GM18499 (cell line): Measurements from ENCODE around the gene SLC44A1.

Experiments
- ATAC-seq: cut with Tn5 transposase; IDR thresholded peaks from one replicate; pipeline ENCODE4 v1.9.1; 2021; ENCODE audit warnings: moderate number of reproducible peaks; ENCODE audit not compliant: insufficient read depth, unreplicated experiment

Gene SLC44A1

GRCh38 chr9:105244003-105244733, at the start of gene SLC44A1:
SLC44A1 (plus strand) TSS chr9:105244651; CDS start chr9:105244869, 218 bp downstream.
- peak; percentile 69 for ATAC-seq

- no peak for ATAC-seq
Measured at GRCh38 chr9:105195259-105195658, 49.2 kb upstream of the SLC44A1 start.

GRCh38 chr9:105198023-105198422, 46.4 kb upstream of the SLC44A1 start:
- no peak for ATAC-seq

GRCh38 chr9:105198865-105199264, 45.6 kb upstream of the SLC44A1 start:
- no peak for ATAC-seq

- ATAC-seq = no peak
Measured at GRCh38 chr9:105204416-105204815, 40.0 kb upstream of the SLC44A1 start.

GRCh38 chr9:105205787-105206495, 38.5 kb upstream of the SLC44A1 start:
- no peak for ATAC-seq

- ATAC-seq = no peak
Measured at GRCh38 chr9:105206496-105206820, 38.0 kb upstream of the SLC44A1 start.

GRCh38 chr9:105206821-105207699, 37.4 kb upstream of the SLC44A1 start:
- ATAC-seq = no peak

- ATAC-seq = no peak
Measured at GRCh38 chr9:105216440-105217178, 27.8 kb upstream of the SLC44A1 start.

- ATAC-seq = no peak
Measured at GRCh38 chr9:105218673-105219072, 25.8 kb upstream of the SLC44A1 start.

- ATAC-seq = no peak
Measured at GRCh38 chr9:105219291-105219805, 25.1 kb upstream of the SLC44A1 start.

- ATAC-seq = no peak
Measured at GRCh38 chr9:105220451-105220850, 24.0 kb upstream of the SLC44A1 start.

- ATAC-seq = no peak
Measured at GRCh38 chr9:105223544-105224140, 20.8 kb upstream of the SLC44A1 start.

GRCh38 chr9:105226055-105226454, 18.4 kb upstream of the SLC44A1 start:
- ATAC-seq = no peak

GRCh38 chr9:105232207-105232606, 12.2 kb upstream of the SLC44A1 start:
- no peak for ATAC-seq

GRCh38 chr9:105233873-105234272, 10.6 kb upstream of the SLC44A1 start:
- no peak for ATAC-seq

- ATAC-seq = no peak
Measured at GRCh38 chr9:105236261-105236660, 8.2 kb upstream of the SLC44A1 start.

GRCh38 chr9:105237246-105237645, 7.2 kb upstream of the SLC44A1 start:
- no peak for ATAC-seq

- no peak for ATAC-seq
Measured at GRCh38 chr9:105238302-105238701, 6.1 kb upstream of the SLC44A1 start.
